Kidney epithelial cell (primary cell): Measurements from ENCODE around the gene WDR12. TPM values are rescaled to one million over a fixed set of nuclear protein-coding genes. Genes with fewer than 3 reads are reported as not detected.

ENCODE experiments used
- DNase-seq: peaks from one replicate; pipeline ENCODE4 v3.0.0-alpha.2; 2010; ENCODE audit warnings: low read depth
- H3K27me3 ChIP-seq: 2 replicates; pipeline ENCODE4 v1.6.0; 2011; ENCODE audit warnings: low read length; ENCODE audit not compliant: control insufficient read depth, insufficient read depth
- H3K36me3 ChIP-seq: 2 replicates; pipeline ENCODE4 v1.5.1; 2011; ENCODE audit warnings: low read length; ENCODE audit not compliant: control insufficient read depth, insufficient read depth
- H3K4me3 ChIP-seq: 2 replicates; pipeline ENCODE4 v1.5.1; 2011; ENCODE audit warnings: low read depth, mild to moderate bottlenecking, control low read depth, low read length
- CTCF ChIP-seq: IDR thresholded peaks from 2 replicates; pipeline ENCODE4 v1.5.1; 2011; ENCODE audit warnings: mild to moderate bottlenecking, moderate library complexity, low read length, control low read depth, inconsistent platforms; ENCODE audit not compliant: insufficient read depth, poor library complexity, severe bottlenecking
- total RNA-seq: library from RNA; depleted of rRNA; stranded (reverse); fragments of >200 nt; gene quantifications from 2 replicates; pipeline ENCODE4 v1.2.3, GENCODE V29; 2015

Gene WDR12
- total RNA-seq, 1 donor from 2014 or later, result 17.5 TPM

DNA sequence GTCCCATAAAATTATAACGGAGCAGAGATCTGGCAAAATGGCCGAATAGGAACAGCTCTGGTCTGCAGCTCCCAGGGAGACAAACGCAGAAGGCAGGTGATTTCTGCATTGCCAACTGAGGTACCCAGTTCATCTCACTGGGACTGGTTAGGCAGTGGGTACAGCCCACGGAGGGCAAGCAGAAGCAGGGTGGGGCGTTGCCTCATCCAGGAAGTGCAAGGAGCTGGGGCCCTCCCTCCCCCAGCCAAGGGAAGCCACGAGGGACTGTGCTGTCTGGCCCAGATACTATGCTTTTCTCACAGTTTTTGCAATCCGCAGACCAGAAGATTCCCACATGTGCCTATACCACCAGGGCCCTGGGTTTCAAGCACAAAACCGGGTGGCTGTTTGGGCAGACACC lies 62.7 kb downstream of the WDR12 start:
- H3K4me3 ChIP-seq, result no peak overlapping the region
- TF ChIP-seq CTCF, result no peak
- no peak for DNase-seq

DNA sequence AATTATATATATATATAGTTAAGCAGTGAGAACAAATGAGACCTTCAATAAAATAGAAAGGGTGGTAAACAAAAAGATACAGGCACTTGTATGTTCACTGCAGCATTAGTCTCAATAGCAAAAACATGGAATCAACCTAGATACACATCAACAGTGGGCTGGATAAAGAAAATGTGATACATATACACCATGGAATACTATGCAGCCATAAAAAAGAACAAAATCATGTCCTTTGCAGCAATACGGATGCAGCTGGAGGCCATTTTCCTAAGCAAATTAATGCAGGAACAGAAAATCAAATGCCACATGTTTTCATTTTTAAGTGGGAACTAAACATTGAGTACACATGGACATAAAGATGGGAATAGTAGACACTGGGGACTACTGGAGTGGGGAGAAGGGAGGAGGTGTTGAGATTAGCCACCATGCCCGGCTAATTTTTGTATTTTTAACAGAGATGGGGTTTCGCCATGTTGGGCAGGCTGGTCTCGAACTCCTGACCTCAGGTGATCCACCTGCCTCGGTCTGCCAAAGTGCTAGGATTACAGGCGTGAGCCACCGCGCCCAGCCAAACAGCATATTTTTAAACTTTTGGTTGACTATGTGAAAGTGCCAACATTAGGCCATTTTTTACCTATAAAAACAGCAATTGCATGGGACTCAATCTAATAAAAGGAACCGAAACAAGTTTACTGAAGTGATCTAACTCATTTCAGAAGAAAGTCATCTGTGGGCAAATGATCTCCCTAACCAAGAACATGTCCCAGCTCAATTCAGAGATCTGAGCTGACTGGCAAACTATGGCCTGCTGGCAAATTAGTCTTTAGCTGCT lies 63.6 kb downstream of the WDR12 start:
- no peak for DNase-seq

More for the DNA sequence above, 62.7 kb downstream of the WDR12 start:
- H3K27me3 ChIP-seq, result no peaks in the 10 kb centered on the region
- H3K36me3 ChIP-seq, result no peaks in the 10 kb centered on the region

DNA sequence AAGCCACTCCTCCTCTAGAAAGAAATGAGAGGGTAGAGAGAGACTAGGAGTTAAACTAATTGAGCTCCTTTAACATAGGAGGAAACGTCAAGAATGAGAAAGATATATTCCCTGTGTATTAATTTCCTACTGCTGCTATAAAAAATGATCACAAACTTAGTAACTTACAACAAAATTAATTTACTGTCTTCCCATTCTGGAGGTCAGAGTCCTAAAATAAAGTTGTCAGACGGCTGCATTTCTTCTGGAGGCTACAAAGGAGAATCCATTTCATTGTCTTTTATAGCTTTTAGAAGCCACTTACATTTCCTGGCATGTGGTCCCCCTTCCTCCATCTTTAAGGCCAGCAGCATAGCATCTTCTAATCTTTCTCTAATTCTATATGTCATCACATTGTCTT lies 66.8 kb downstream of the WDR12 start:
- Histone ChIP-seq H3K36me3 (no peaks in the 10 kb centered on the region), H3K4me3 (no peak overlapping the region), H3K27me3 (no peaks in the 10 kb centered on the region)
- DNase-seq, result no peak
- no peak for TF ChIP-seq CTCF

More for the DNA sequence above, 63.6 kb downstream of the WDR12 start:
- Histone ChIP-seq H3K27me3 (no peaks in the 10 kb centered on the region), H3K36me3 (no peaks in the 10 kb centered on the region), H3K4me3 (no peak overlapping the region)
- TF ChIP-seq CTCF, result no peak

GRCh38 chr2:202842690-202843089 lies 68.8 kb downstream of the WDR12 start:
- H3K36me3 ChIP-seq, result no peaks in the 10 kb centered on the region
- no peak for DNase-seq
- TF ChIP-seq CTCF, result no peak
- no peak overlapping the region for H3K4me3 ChIP-seq
- no peaks in the 10 kb centered on the region for H3K27me3 ChIP-seq

DNA sequence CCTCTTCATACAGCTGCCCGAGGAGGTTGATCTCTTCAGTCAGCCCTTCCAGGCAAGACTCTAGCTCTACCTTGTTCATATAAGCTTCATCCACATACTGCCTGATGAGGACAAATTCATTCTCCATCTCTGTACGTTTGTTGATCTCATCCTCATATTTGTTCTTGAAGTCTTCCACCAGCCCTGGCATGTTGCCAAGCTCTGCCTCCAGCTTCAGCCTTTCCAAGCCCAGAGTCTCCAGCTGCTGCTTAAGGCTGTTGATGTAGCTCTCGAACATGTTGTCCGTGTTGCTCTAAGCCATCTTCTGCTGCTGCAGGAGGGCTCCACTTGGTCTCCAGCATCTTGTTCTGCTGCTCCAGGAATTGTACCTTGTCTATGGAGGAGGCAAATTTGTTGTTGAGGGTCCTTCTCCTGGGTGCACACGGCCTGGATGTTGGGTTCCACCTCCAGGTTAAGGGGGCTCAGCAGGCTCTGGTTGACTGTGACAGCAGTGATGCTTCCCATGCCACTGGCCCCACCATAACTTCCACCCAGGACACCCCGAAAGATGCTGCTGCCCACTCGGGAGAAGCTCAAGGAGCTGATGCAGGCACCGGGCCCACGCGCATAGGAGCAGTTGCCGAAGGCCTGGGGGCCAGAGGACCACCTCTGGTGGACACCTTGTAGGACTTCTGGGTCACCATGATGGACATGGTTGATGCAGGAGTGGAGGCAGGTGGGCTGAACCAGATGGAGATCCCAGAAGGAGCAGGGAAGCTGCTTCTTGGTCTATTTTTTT lies 70.2 kb downstream of the WDR12 start:
- no peak for DNase-seq
- no peaks in the 10 kb centered on the region for H3K27me3 ChIP-seq
- no peak overlapping the region for H3K4me3 ChIP-seq
- TF ChIP-seq CTCF, result no peak
- no peaks in the 10 kb centered on the region for H3K36me3 ChIP-seq
